ENCODE data around the gene ATXN1.
A peak's percentile ranks its signal among the peaks of the same experiment; 100 is the strongest.
"Not testable (repeated sequence)": the region's sequence is repeated elsewhere in the genome, so short reads cannot be mapped to it uniquely, and the experiment has no call there.

ATXN1 gene

GRCh38 chr6:16716321-16716858 is 44.9 kb downstream of the ATXN1 start:
- Histone ChIP-seq H3K9ac (ENCODE audit: low read length) (no peak overlapping the region), H3K4me1 (ENCODE audit: control insufficient read depth, insufficient read depth, low read length) (peaks cover 21% of the 10 kb centered on the region), H3K27me3 (ENCODE audit: control insufficient read depth, insufficient read depth, low read length) (no peaks in the 10 kb centered on the region), H3K27ac (ENCODE audit: low read depth, low read length) (no peak overlapping the region), H3K36me3 (ENCODE audit: control insufficient read depth, insufficient read depth, low read length) (no peaks in the 10 kb centered on the region), H3K4me3 (ENCODE audit: low read length) (no peak overlapping the region)

DNA sequence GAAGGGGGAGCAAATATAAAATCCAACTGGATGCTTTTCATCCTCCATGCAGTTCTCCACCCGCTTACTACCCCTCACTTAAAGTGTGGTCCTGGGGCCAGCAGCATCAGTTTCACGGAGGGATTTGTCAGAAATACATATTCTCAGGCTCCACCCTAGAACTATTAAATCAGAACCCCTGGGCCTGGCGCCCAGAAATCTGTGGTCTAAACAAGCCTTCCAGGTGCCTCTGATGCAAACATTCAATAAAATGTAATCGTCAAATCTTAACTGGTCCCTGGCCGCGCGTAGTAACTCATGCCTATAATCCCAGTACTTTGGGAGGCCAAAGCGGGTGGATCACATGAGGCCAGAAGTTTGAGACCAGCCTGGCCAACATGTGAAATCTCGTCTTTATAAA is 47.7 kb downstream of the ATXN1 start:
- Histone ChIP-seq H3K4me3 (ENCODE audit: low read length) (no peak overlapping the region), H3K27ac (ENCODE audit: low read depth, low read length) (peak overlapping the region; percentile 65), H3K27me3 (ENCODE audit: control insufficient read depth, insufficient read depth, low read length) (no peaks in the 10 kb centered on the region), H3K4me1 (ENCODE audit: control insufficient read depth, insufficient read depth, low read length) (peaks cover 16% of the 10 kb centered on the region), H3K9ac (ENCODE audit: low read length) (no peak overlapping the region), H3K36me3 (ENCODE audit: control insufficient read depth, insufficient read depth, low read length) (no peaks in the 10 kb centered on the region)

DNA sequence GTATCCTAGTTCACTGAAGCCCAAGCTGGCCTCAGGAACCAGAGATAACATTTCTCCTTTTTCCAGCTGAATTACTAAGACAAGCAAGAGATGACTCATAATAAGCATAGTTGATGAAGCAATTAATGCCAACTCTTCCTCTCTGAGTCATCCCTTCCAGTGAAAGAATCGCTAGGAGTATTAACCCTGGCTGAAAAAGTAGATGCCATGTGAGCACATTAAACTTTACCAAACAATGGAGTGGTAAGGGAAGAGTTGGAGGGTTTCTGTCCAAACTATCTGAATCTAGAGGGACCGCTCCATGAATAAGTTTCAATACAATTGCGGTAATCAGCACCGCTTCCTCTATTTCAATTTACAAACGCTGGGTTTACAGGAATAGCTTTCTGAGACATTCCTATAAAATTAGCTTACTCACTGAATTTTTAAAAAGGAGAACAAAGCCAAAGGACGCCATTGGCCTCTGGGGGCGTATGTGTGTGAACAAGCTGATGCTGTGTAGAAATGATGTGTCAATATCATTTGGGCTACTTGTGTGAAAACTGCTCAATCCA is 48.3 kb downstream of the ATXN1 start:
- no peaks in the 10 kb centered on the region for H3K36me3 ChIP-seq (ENCODE audit: control insufficient read depth, insufficient read depth, low read length)
- peaks cover 11% of the 10 kb centered on the region for H3K4me1 ChIP-seq (ENCODE audit: control insufficient read depth, insufficient read depth, low read length)
- H3K27me3 ChIP-seq (ENCODE audit: control insufficient read depth, insufficient read depth, low read length), result no peaks in the 10 kb centered on the region
- no peak overlapping the region for H3K9ac ChIP-seq (ENCODE audit: low read length)
- no peak overlapping the region for H3K4me3 ChIP-seq (ENCODE audit: low read length)
- H3K27ac ChIP-seq (ENCODE audit: low read depth, low read length), result peak overlapping the region; percentile 65

- peaks cover 11% of the 10 kb centered on the region for H3K4me1 ChIP-seq (ENCODE audit: control insufficient read depth, insufficient read depth, low read length)
- peak overlapping the region; percentile 22 for H3K4me3 ChIP-seq (ENCODE audit: low read length)
- H3K27ac ChIP-seq (ENCODE audit: low read depth, low read length), result peak overlapping the region; percentile 65
- no peaks in the 10 kb centered on the region for H3K27me3 ChIP-seq (ENCODE audit: control insufficient read depth, insufficient read depth, low read length)
- H3K36me3 ChIP-seq (ENCODE audit: control insufficient read depth, insufficient read depth, low read length), result no peaks in the 10 kb centered on the region
- H3K9ac ChIP-seq (ENCODE audit: low read length), result no peak overlapping the region
These were observed 48.9 kb downstream of the ATXN1 start for GRCh38 chr6:16712255-16712930.

DNA sequence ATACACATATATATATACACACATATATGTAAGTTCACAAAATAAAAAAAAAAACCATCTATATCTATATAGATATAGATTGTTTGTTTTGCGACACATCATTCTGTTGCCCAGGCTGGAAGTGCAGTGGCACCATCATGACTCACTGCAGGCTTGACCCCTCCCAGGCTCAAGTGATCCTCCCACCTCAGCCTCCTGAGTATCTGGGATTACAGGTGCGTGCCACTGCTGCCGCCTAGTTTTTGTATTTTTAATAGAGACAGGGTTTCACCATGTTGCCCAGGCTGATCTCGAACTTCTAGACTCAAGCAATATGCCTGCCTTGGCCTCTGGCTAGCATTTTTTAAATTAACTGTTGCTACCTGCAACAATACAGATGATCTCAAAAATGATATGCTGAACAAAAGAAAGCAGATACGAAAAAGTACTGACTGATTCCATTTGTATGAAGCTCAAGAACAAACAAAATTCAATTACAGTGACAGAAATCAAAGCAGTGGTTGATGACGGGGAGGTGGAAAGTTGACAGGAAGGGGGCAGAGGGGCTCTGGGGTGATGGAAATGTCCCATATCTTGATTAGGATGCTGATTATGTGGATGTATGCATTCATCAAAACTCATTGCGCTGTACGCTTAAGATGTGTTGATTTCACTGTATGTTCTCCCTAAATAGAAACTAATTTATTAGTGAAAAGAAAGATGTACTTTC is 49.6 kb downstream of the ATXN1 start:
- H3K4me1 ChIP-seq (ENCODE audit: control insufficient read depth, insufficient read depth, low read length), result peaks cover 11% of the 10 kb centered on the region
- H3K27ac ChIP-seq (ENCODE audit: low read depth, low read length), result no peak overlapping the region

DNA sequence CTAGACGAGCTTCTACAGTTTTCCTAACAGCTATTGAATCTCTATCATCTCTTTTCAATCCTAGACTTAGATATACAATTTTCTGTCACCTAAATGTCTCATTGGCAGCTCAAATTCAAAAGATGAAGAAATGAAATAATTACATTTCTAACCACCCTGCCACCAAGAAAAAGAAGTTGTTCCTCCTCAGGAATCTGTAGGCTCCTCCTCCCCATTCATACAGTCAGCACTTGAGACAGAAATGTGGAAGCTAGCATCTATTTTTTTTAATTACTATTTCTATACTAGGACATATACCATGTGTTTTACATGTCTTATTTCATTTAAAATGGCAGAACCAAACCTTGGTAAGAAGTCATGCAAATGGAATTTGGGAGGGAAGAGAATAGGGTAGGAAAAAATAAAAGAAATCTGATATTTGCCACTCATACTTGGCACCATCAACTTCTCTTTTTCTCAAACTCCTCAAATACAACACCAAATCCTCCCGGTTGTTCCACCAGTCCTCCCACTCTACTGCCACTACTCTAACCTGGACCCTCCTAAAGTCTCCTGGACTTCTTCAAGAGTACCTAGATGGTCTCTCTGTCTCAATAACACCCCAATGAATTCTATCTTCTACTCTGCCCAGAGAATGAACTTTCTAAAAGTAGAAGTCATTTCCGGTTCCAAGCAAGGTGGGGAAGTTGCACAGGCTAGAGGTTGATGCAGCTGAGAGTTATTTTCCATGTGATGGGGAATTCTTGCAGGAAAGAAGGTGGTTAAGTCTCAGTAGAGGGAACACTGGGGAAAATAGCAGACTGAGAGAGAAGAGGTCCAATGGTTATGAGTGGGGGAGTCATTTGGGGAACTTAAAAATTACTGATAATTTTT is 54.1 kb downstream of the ATXN1 start:
- no peak overlapping the region for H3K4me3 ChIP-seq (ENCODE audit: low read length)
- H3K9ac ChIP-seq (ENCODE audit: low read length), result no peak overlapping the region
- H3K36me3 ChIP-seq (ENCODE audit: control insufficient read depth, insufficient read depth, low read length), result no peaks in the 10 kb centered on the region
- no peak overlapping the region for H3K27ac ChIP-seq (ENCODE audit: low read depth, low read length)
- H3K27me3 ChIP-seq (ENCODE audit: control insufficient read depth, insufficient read depth, low read length), result no peaks in the 10 kb centered on the region
- peaks cover 13% of the 10 kb centered on the region for H3K4me1 ChIP-seq (ENCODE audit: control insufficient read depth, insufficient read depth, low read length)

More for the DNA sequence above, 49.6 kb downstream of the ATXN1 start:
- Histone ChIP-seq H3K9ac (ENCODE audit: low read length) (no peak overlapping the region), H3K4me3 (ENCODE audit: low read length) (no peak overlapping the region), H3K27me3 (ENCODE audit: control insufficient read depth, insufficient read depth, low read length) (no peaks in the 10 kb centered on the region), H3K36me3 (ENCODE audit: control insufficient read depth, insufficient read depth, low read length) (no peaks in the 10 kb centered on the region)

- H3K36me3 ChIP-seq (ENCODE audit: control insufficient read depth, insufficient read depth, low read length); H3K9ac ChIP-seq (ENCODE audit: low read length); H3K27me3 ChIP-seq (ENCODE audit: control insufficient read depth, insufficient read depth, low read length); H3K27ac ChIP-seq (ENCODE audit: low read depth, low read length); H3K4me3 ChIP-seq (ENCODE audit: low read length): not testable (repeated sequence)
- peaks cover 13% of the 10 kb centered on the region for H3K4me1 ChIP-seq (ENCODE audit: control insufficient read depth, insufficient read depth, low read length)
These were observed 54.8 kb downstream of the ATXN1 start for GRCh38 chr6:16706491-16706890.

DNA sequence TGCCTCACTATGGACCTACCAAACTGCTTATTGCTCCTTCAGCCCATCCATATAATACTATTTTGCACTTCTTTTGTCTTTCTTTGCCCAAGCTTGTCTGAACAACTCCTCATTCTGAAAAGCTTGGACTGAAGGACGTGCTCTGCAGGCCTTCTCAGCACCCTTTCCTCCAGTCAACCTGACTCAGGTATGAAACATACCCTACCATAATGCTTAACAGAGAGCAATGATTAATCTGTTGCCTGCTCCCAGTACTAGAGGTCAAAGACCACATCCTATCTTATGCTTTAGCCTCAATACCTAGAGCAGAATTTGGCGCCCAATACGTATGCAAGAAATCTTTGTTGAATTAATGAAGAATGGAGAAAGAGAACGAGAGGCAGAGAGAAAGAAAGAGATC is 55.2 kb downstream of the ATXN1 start:
- no peaks in the 10 kb centered on the region for H3K36me3 ChIP-seq (ENCODE audit: control insufficient read depth, insufficient read depth, low read length)
- H3K27me3 ChIP-seq (ENCODE audit: control insufficient read depth, insufficient read depth, low read length), result no peaks in the 10 kb centered on the region
- no peak overlapping the region for H3K9ac ChIP-seq (ENCODE audit: low read length)
- H3K4me3 ChIP-seq (ENCODE audit: low read length), result no peak overlapping the region
- H3K27ac ChIP-seq (ENCODE audit: low read depth, low read length), result no peak overlapping the region
- H3K4me1 ChIP-seq (ENCODE audit: control insufficient read depth, insufficient read depth, low read length), result peaks cover 13% of the 10 kb centered on the region

- H3K36me3 ChIP-seq (ENCODE audit: control insufficient read depth, insufficient read depth, low read length), result no peaks in the 10 kb centered on the region
- H3K4me3 ChIP-seq (ENCODE audit: low read length), result peak overlapping the region; percentile 36
- peak overlapping the region; percentile 55 for H3K27ac ChIP-seq (ENCODE audit: low read depth, low read length)
- H3K27me3 ChIP-seq (ENCODE audit: control insufficient read depth, insufficient read depth, low read length), result no peaks in the 10 kb centered on the region
- peaks cover 16% of the 10 kb centered on the region for H3K4me1 ChIP-seq (ENCODE audit: control insufficient read depth, insufficient read depth, low read length)
- no peak overlapping the region for H3K9ac ChIP-seq (ENCODE audit: low read length)
These were observed 55.9 kb downstream of the ATXN1 start for GRCh38 chr6:16705081-16705993.

GRCh38 chr6:16704401-16705045 is 56.7 kb downstream of the ATXN1 start:
- H3K4me3 ChIP-seq (ENCODE audit: low read length), result peak overlapping the region; percentile 36
- H3K36me3 ChIP-seq (ENCODE audit: control insufficient read depth, insufficient read depth, low read length), result no peaks in the 10 kb centered on the region
- no peak overlapping the region for H3K9ac ChIP-seq (ENCODE audit: low read length)
- peaks cover 19% of the 10 kb centered on the region for H3K4me1 ChIP-seq (ENCODE audit: control insufficient read depth, insufficient read depth, low read length)
- H3K27me3 ChIP-seq (ENCODE audit: control insufficient read depth, insufficient read depth, low read length), result no peaks in the 10 kb centered on the region
- H3K27ac ChIP-seq (ENCODE audit: low read depth, low read length), result peak overlapping the region; percentile 55
